Mesenchymal stem cell (in vitro differentiated cells and primary cell): ENCODE data around the gene SLC12A4.

Source experiments
- DNase-seq: peaks from one replicate; pipeline ENCODE4 v3.0.0-alpha.2; 2013
- H2AFZ ChIP-seq: one replicate; pipeline ENCODE4 v1.6.1; 2013; ENCODE audit warnings: low read depth, mild to moderate bottlenecking, control low read depth, inconsistent platforms, low read length, moderate library complexity
- H2AK5ac ChIP-seq: 2 replicates; pipeline ENCODE4 v1.6.1; 2013; ENCODE audit warnings: low read length, moderate library complexity, mild to moderate bottlenecking, inconsistent platforms; ENCODE audit not compliant: severe bottlenecking
- H2BK120ac ChIP-seq: one replicate; pipeline ENCODE4 v1.6.1; 2013; ENCODE audit warnings: low read depth, mild to moderate bottlenecking, inconsistent platforms, low read length, moderate library complexity
- H2BK12ac ChIP-seq, 2 experiments: one replicate each; pipeline ENCODE4 v1.6.1; 2013; ENCODE audit warnings: inconsistent platforms in 2 of 2, low read length in 2 of 2, mild to moderate bottlenecking in 2 of 2, moderate library complexity in 2 of 2, control low read depth in 1 of 2
- H2BK15ac ChIP-seq: one replicate; pipeline ENCODE4 v1.6.1; 2013; ENCODE audit warnings: mild to moderate bottlenecking, low read depth, inconsistent platforms; ENCODE audit not compliant: poor library complexity, severe bottlenecking
- H2BK5ac ChIP-seq: 2 replicates; pipeline ENCODE4 v1.6.1; 2013; ENCODE audit warnings: low read depth, mild to moderate bottlenecking, low read length, control low read depth, inconsistent platforms; ENCODE audit not compliant: poor library complexity, severe bottlenecking
- H3K14ac ChIP-seq, 2 experiments: one replicate each; pipeline ENCODE4 v1.6.1; 2013; ENCODE audit warnings: inconsistent platforms in 2 of 2, low read length in 2 of 2, control low read depth in 1 of 2, mild to moderate bottlenecking in 1 of 2, moderate library complexity in 1 of 2
- H3K18ac ChIP-seq, 2 experiments: one replicate each; pipeline ENCODE4 v1.6.1; 2013; ENCODE audit warnings: inconsistent platforms in 2 of 2, low read length in 2 of 2, control low read depth in 1 of 2, low read depth in 1 of 2, mild to moderate bottlenecking in 1 of 2
- H3K23ac ChIP-seq, 2 experiments: one replicate each; pipeline ENCODE4 v1.6.1; 2013; ENCODE audit warnings: inconsistent platforms in 2 of 2, low read length in 2 of 2, mild to moderate bottlenecking in 2 of 2, moderate library complexity in 2 of 2, control low read depth in 1 of 2
- H3K27ac ChIP-seq: 2 replicates; pipeline ENCODE4 v1.5.1; 2013; ENCODE audit warnings: mild to moderate bottlenecking, moderate library complexity, low read length, control low read depth, inconsistent platforms; ENCODE audit not compliant: poor library complexity, severe bottlenecking
- H3K27me3 ChIP-seq, 2 experiments: 2 replicates each; pipeline versions ENCODE4 v1.6.1 to v1.7.0; 2013; ENCODE audit warnings: low read length in 2 of 2, mild to moderate bottlenecking in 2 of 2, moderate library complexity in 2 of 2, control low read depth in 1 of 2, inconsistent platforms in 1 of 2; ENCODE audit not compliant: control insufficient read depth in 1 of 2, insufficient read depth in 1 of 2
- H3K36me3 ChIP-seq, 2 experiments: 2 replicates each; pipeline versions ENCODE4 v1.6.1 to v1.7.0; 2013; ENCODE audit warnings: low read length in 2 of 2, control low read depth in 1 of 2, inconsistent platforms in 1 of 2, low read depth in 1 of 2, mild to moderate bottlenecking in 1 of 2; ENCODE audit not compliant: insufficient read depth in 2 of 2, control insufficient read depth in 1 of 2
- H3K4ac ChIP-seq, 2 experiments: one replicate each; pipeline ENCODE4 v1.6.1; 2013; ENCODE audit warnings: inconsistent platforms in 2 of 2, low read length in 2 of 2, mild to moderate bottlenecking in 2 of 2, moderate library complexity in 2 of 2, control low read depth in 1 of 2, low read depth in 1 of 2
- H3K4me1 ChIP-seq: 2 replicates; pipeline ENCODE4 v1.6.1; 2013; ENCODE audit warnings: low read depth, low read length, control low read depth; ENCODE audit not compliant: control insufficient read depth, insufficient read depth
- H3K4me2 ChIP-seq: 2 replicates; pipeline ENCODE4 v1.6.1; 2013; ENCODE audit warnings: low read length, mild to moderate bottlenecking, inconsistent platforms; ENCODE audit not compliant: poor library complexity, severe bottlenecking
- H3K4me3 ChIP-seq, 2 experiments: 2 replicates each; pipeline versions ENCODE4 v1.5.1 to v1.7.0; 2013; ENCODE audit warnings: low read length in 2 of 2, mild to moderate bottlenecking in 2 of 2, control low read depth in 1 of 2, low read depth in 1 of 2; ENCODE audit not compliant: insufficient read depth in 1 of 2
- H3K79me1 ChIP-seq: replicated peaks from 2 replicates; pipeline ENCODE4 v1.6.1; 2013; ENCODE audit warnings: mild to moderate bottlenecking, control low read depth, low read length, inconsistent platforms; ENCODE audit not compliant: poor library complexity, severe bottlenecking
- H3K9ac ChIP-seq: 2 replicates; pipeline ENCODE4 v1.7.0; 2013; ENCODE audit warnings: mild to moderate bottlenecking, low read length, moderate library complexity
- H3K9me3 ChIP-seq: 2 replicates; pipeline ENCODE4 v1.7.0; 2013; ENCODE audit warnings: mild to moderate bottlenecking, low read length; ENCODE audit not compliant: control insufficient read depth
- H4K8ac ChIP-seq: one replicate; pipeline ENCODE4 v1.6.1; 2013; ENCODE audit warnings: inconsistent platforms, mild to moderate bottlenecking, low read length, moderate library complexity
- H4K91ac ChIP-seq: one replicate; pipeline ENCODE4 v1.6.1; 2013; ENCODE audit warnings: mild to moderate bottlenecking, low read length, inconsistent platforms
- WGBS: methylation state at CpG from one replicate; pipeline ENCODE4 v1.1.7; 2013; ENCODE audit warnings: mixed read lengths; 5-methylcytosine and 5-hydroxymethylcytosine counted together

Gene SLC12A4

DNA sequence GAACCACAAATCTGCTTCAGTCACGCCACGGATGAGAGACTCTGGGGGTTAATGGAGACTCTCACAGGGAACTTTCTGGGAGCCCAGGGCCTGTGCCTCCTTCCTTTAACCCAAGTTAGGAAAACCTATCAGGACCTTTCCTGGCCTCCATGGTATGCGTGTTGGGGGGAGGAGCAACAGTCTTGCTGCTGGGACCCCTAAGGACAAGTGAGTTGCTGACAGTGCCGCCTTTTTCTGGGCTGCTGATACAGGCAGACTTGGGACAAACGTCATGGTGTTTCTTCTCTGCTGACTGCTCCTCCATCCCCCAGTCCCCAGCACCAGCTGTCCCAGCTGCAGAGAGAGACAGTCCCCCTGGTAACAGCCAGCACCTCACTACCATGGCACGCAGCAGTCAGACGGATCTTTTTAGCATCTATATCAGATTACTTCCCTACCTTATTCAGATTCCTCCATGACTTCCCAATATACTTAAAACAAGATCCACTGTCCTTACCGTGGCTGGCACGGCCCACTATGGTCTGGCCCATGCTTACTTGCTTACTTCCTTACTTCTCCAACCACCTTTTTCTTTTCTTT, 40.8 kb upstream of the SLC12A4 start:
- Histone ChIP-seq H3K4ac (no peak overlapping the region), H4K91ac (peak overlapping the region; percentile 50), H4K8ac (no peak overlapping the region), H3K4me2 (no peak overlapping the region), H2BK12ac (no peak overlapping the region), H3K9ac (no peak overlapping the region), H2AFZ (no peak overlapping the region), H3K14ac (no peak overlapping the region), H3K4me1 (peaks cover 1% of the 10 kb centered on the region), H2BK5ac (no peak overlapping the region), H3K36me3 (no peaks in the 10 kb centered on the region), H3K18ac (no peak overlapping the region), H3K79me1 (peaks cover 1% of the 10 kb centered on the region), H2BK15ac (no peak overlapping the region), H2AK5ac (no peak overlapping the region), H3K27me3 (peaks cover 7 to 26% of the 10 kb centered on the region in 2 experiments), H3K27ac (no peak overlapping the region), H3K23ac (no peak overlapping the region), H2BK120ac (no peak overlapping the region), H3K4me3 (no peak overlapping the region), H3K9me3 (no peaks in the 10 kb centered on the region)
- DNase-seq: no peak
- WGBS: 75% methylated on average over 9 of the region's 9 CpGs

DNA sequence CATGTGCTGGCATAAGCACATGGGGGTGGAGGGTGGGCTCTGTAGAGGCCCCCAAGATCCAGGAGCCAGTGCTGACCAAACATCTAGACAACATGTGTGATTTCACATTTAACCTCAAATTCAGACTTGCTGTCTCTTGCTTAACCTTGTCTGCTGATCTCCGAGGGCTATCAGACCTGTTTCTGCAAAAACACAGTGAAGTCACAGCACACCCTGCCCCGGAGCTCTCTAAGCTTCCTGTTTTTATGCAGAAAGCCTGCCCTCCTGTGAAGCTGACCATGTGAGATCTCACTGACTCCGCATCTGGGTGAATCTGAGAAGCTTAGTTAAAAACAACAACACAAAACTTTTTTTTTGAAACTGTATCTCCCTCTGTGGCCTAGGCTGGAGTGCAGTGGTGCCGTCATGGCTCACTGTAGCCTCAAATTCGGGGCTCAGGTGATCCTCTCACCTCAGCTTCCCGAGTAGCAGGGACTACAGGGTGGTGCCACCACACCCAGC, 37.4 kb upstream of the SLC12A4 start:
- Histone ChIP-seq H2AFZ (no peak overlapping the region), H3K36me3 (no peaks in the 10 kb centered on the region), H3K9me3 (no peaks in the 10 kb centered on the region), H3K4me1 (peaks cover 1% of the 10 kb centered on the region), H4K91ac (peak overlapping the region; percentile 3), H3K9ac (no peak overlapping the region), H2BK15ac (no peak overlapping the region), H3K4ac (peak overlapping the region in 1 of 2 experiments; percentile 5), H3K4me2 (no peak overlapping the region), H3K27ac (no peak overlapping the region), H2BK120ac (no peak overlapping the region), H4K8ac (peak overlapping the region; percentile 82), H3K27me3 (peaks cover 0 to 16% of the 10 kb centered on the region in 2 experiments), H2BK5ac (no peak overlapping the region), H3K4me3 (no peak overlapping the region), H3K18ac (no peak overlapping the region), H3K79me1 (no peaks in the 10 kb centered on the region), H2AK5ac (no peak overlapping the region), H3K14ac (no peak overlapping the region), H3K23ac (no peak overlapping the region), H2BK12ac (no peak overlapping the region)
- DNase-seq: no peak
- 66% methylated on average over 5 of the region's 6 CpGs for whole genome bisulfite sequencing

DNA sequence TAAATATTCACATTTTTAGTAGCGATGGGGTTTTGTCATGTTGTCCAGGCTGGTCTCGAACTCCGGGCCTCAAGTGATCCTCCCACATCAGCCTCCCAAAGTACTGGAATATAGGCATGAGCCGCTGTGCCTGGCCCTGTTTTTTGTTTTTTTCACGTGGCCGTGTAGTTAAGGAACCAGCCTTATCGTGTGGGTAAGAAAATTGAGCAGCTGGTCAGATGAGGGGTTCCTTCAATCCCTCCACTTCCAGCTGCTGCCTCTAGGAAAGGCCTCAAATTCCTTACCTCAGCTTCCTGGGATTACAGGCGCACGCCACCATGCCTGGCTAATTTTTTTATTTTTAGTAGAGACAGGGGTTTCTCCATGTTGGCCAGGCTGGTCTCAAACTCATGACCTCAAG, 36.8 kb upstream of the SLC12A4 start:
- Histone ChIP-seq H3K4me3 (no peak overlapping the region), H3K36me3 (no peaks in the 10 kb centered on the region), H3K14ac (no peak overlapping the region), H3K18ac (no peak overlapping the region), H2AK5ac (no peak overlapping the region), H4K91ac (no peak overlapping the region), H3K27me3 (peaks cover 0 to 10% of the 10 kb centered on the region in 2 experiments), H3K23ac (no peak overlapping the region), H3K9me3 (no peaks in the 10 kb centered on the region), H4K8ac (no peak overlapping the region), H3K27ac (no peak overlapping the region), H2BK12ac (no peak overlapping the region), H2AFZ (no peak overlapping the region), H3K9ac (no peak overlapping the region), H3K79me1 (no peaks in the 10 kb centered on the region), H2BK120ac (no peak overlapping the region), H2BK15ac (no peak overlapping the region), H3K4ac (no peak overlapping the region), H2BK5ac (no peak overlapping the region), H3K4me2 (no peak overlapping the region), H3K4me1 (peaks cover 1% of the 10 kb centered on the region)
- 95% methylated on average over 7 of the region's 9 CpGs for WGBS
- DNase-seq: no peak

- Histone ChIP-seq H3K4me2 (no peak overlapping the region), H3K4me1 (peaks cover 1% of the 10 kb centered on the region), H3K9me3 (no peaks in the 10 kb centered on the region), H2BK15ac (no peak overlapping the region), H3K36me3 (no peaks in the 10 kb centered on the region), H2AK5ac (no peak overlapping the region), H4K91ac (no peak overlapping the region), H3K4ac (no peak overlapping the region), H3K9ac (no peak overlapping the region), H3K14ac (no peak overlapping the region), H3K27ac (no peak overlapping the region), H2BK5ac (no peak overlapping the region), H4K8ac (no peak overlapping the region), H3K27me3 (peaks cover 0 to 4% of the 10 kb centered on the region in 2 experiments), H2BK120ac (no peak overlapping the region), H3K23ac (no peak overlapping the region), H2BK12ac (no peak overlapping the region), H3K4me3 (no peak overlapping the region), H2AFZ (no peak overlapping the region), H3K79me1 (no peaks in the 10 kb centered on the region), H3K18ac (no peak overlapping the region)
- WGBS: 69% methylated on average over 3 of the region's 4 CpGs
- DNase-seq: peak; percentile 16
Measured at GRCh38 chr16:68003031-68003430, 34.6 kb upstream of the SLC12A4 start.
